HG03442 (cell line): ENCODE results near the gene UQCRH.
A peak's percentile ranks its signal among the peaks of the same experiment; 100 is the strongest.
"Not testable (repeated sequence)": the region's sequence is repeated elsewhere in the genome, so short reads cannot be mapped to it uniquely, and the experiment has no call there.

Experiments
- ATAC-seq: cut with Tn5 transposase; IDR thresholded peaks from one replicate; pipeline ENCODE4 v1.9.1; 2021; ENCODE audit warnings: mild to moderate bottlenecking, moderate library complexity; ENCODE audit not compliant: unreplicated experiment

UQCRH gene

DNA sequence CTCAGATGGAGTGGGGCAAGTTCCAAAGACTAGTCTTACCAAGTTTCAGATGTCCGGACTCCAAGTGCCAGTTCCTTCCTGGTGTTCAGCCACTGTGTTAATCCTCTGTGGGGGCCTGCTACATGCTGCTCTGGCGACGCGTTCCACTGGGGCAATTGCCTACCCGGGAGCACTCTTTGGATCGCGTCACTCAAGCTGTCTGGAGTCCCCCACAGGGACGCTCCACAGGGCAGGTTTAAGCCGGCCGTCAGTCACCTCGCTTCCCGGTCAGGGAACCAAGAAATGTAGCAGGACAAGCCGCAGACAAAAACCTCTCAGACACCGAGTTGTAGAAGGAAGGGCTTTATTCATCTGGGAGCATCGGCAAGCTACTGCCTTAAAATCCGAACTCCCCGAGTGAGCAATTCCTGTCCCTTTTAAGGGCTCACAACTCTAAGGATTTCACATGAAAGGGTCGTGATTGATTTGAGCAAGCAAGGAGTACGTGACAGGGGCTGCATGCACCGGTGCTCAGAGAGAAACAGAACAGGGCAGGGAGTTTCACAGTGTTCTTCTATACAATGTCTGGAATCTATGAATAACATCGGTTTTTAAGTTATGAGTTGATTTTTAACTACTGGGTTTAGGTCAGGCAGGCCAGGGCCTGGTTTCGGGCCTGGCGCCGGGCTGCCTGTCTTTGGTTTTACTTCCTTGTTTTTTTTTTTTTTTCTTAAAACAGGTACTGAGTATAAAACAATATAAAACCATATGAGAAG, 28.5 kb downstream of the UQCRH start:
- not testable (repeated sequence) for ATAC-seq

DNA sequence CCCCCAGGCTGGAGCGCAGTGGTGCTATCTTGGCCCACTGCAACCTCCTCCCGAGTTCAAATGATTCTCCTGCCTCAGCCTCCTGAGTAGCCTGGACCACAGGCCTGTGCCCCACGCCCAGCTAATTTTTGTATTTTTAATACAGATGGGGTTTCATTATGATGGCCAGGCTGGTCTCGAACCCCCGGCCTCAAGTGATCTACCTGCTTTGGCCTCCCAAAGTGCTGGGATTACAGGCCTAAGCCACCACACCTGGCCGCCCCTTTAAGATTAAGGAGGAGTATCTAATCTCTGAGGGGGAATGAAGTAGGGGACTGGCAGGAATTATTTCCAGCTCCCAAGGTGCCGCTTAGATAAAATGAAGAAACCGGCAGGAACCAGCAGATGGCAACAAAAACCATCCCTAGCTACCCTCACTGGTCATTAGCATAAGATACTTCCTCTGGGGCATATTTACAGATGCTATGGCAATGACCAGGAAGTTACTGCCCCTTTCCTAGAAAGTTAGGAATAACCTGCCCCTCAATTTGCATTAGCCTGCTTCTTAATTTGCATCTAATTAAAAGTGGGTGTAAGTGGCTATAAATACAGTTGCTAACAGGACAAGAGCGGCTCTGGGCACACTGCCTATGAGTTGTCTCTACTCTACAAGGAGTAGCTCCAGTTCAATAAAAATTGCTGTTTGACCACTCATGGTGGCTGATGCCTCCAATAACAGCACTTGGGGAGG, 30.0 kb downstream of the UQCRH start:
- ATAC-seq: peak; percentile 57

GRCh38 chr1:46334030-46334384, 30.5 kb downstream of the UQCRH start:
- ATAC-seq: no peak

- no peak for ATAC-seq
These were observed 31.6 kb downstream of the UQCRH start for GRCh38 chr1:46335081-46335480.

DNA sequence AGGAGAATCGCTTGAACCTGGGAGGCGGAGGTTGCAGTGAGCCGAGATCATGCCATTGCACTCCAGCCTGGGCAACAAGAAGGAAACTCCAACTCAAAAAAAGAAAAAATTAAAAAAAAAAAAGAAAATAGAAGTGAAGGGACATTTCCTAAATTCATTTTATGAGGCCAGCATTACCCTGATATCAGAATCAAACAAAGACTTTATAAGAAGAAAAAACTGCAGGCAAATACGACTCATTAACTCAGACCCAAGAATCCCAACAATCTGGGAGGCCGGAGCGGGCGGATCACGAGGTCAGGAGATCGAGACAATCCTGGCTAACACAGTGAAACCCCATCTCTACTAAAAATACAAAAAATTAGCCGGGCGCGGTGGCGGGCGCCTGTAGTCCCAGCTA, 33.9 kb downstream of the UQCRH start:
- ATAC-seq: not testable (repeated sequence)

- peak; percentile 74 for ATAC-seq
These were observed 37.1 kb downstream of the UQCRH start, which contains the start of gene NSUN4 for GRCh38 chr1:46340404-46341221. TSS of gene NSUN4 (plus strand) at chr1:46340807. CDS start at chr1:46340827, 20 bp downstream.

- ATAC-seq: no peak
These were observed 38.0 kb downstream of the UQCRH start for GRCh38 chr1:46341222-46342083.

DNA sequence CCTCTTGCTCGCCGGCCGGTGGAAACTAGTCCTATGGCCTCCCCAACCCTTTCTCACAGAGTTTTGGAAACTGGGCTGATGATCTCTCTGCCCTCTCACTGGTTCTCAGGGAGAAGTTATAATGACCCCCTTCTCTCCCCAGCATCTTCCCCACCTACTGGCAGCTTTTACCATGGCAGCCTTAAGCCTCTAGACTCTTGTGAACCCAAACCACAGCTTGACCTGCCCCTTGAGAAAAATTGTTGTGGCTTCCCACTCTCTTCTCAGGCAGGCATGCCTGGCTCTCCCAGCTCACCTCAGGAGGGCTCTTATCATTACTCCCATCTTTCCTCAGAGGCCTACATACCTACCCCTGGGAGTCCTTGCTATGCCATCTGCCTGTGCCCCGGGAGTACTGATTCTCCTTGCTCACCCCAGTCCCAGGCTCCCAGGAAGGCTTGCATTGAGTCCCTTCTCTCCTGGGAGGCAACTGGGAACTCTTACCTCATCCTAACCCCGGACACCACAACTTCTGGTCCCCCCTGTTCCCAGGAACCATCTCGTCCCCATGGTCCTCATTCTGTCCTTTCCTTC, 38.7 kb downstream of the UQCRH start:
- no peak for ATAC-seq

DNA sequence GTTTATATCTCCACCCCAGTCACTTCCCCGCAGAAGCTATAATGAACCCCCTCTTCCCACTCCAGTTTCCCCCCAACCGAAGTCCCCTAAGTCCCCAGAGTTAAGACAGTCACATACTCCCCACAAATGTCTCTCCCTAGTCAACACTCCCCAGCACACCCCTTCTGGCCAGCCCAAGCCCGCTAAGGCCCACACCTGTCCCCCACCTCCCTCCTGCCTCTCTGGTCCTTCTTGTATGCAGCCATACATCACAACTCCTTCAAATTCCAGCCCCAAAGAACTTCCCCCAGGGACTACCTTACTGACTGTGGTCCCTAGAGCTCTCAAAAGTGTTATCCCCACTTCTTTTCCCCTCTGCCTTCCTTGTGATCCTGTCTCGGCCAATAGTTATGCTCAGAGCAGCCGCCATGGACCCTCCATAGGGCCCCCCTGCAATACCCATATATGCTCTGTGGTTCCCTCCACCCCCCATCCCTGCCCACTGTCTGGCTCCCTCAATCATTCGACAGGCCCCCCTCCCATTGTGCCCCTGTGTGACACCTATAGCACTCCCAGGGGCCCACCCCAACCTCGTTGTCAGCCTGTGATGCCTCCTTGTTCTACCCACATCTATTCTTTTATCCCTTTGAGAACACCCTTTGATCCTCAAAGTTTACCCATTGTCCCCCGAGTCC, 39.3 kb downstream of the UQCRH start:
- ATAC-seq: no peak

DNA sequence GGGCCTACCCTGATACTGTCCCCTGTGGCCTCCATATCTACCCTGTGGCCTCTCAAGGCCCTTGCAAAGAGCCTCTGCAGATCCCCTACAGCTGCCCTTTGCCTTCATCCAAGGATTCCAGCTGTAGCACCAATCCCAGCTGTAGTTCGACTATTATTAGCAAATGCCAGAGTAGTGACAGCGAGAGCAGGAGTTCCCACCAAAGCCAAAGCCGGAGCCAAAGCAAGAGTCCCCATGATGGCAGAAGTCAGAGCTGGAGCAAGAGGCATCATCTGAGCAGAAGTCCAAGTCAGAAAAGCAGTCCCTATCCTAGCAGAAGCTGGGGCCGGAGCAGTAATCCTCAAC, 39.8 kb downstream of the UQCRH start:
- no peak for ATAC-seq

GRCh38 chr1:46343705-46344104, 40.2 kb downstream of the UQCRH start:
- ATAC-seq: no peak

- no peak for ATAC-seq
These were observed 41.0 kb downstream of the UQCRH start for GRCh38 chr1:46344481-46344880.

DNA sequence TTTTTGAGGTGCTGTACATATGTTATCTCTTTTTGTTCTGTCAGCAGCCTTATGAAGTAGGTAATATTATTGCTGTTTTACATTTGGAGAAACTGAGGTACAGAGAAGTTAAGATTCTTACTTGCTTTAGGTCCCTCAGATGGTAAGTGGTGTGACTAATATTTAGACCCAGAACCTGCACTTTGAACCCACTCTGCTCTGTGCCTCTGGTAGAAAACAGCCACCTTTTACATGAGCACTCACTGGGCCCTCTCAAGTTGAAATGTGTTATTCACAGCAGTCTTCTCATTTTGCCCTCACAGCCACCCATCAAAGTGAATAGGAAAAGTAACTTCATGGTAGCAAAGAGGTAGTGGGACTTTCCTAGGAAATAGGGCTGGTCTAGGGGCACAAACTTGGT, 41.8 kb downstream of the UQCRH start:
- ATAC-seq: no peak

- no peak for ATAC-seq
These were observed 48.9 kb downstream of the UQCRH start for GRCh38 chr1:46352363-46352762.

DNA sequence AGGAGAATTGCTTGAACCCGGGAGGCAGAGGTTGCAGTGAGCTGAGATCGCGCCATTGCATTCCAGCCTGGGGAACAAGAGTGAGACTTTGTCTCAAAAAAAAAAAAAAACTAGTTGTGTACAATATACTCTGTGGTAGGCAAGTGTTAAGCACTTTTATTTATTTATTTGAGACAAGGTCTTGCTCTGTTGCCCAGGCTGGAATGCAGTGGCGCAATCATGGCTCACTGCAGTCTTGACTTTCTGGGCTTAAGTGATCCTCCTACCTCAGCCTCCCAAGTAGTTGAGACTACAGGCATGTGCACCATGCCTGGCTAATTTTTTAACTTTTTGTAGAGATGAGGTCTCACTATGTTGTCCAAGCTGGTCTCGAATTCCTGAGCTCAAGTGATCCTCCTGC, 52.4 kb downstream of the UQCRH start:
- not testable (repeated sequence) for ATAC-seq

GRCh38 chr1:46362158-46362557, 58.7 kb downstream of the UQCRH start:
- ATAC-seq: no peak

DNA sequence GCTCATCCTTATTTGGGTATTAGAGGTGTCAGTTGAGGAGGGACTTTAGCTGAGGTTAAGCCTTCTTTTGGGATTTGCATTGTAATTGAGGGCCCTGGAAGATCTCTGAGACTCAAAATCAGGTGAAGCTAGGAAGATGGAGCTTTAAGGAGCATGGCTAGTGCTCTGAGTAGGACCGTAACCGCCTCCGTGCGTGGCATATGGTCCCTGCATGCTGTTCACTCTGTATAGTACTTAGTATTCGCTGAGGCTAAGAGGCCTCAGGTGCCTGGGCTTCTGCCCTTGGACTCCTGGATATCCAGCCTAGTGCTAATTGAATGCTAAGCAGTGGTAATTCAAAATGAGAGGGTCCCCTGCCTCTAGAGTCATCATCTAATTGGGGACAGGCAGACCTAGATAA, 59.6 kb downstream of the UQCRH start:
- no peak for ATAC-seq

- ATAC-seq: no peak
These were observed 61.1 kb downstream of the UQCRH start for GRCh38 chr1:46364612-46365011.

DNA sequence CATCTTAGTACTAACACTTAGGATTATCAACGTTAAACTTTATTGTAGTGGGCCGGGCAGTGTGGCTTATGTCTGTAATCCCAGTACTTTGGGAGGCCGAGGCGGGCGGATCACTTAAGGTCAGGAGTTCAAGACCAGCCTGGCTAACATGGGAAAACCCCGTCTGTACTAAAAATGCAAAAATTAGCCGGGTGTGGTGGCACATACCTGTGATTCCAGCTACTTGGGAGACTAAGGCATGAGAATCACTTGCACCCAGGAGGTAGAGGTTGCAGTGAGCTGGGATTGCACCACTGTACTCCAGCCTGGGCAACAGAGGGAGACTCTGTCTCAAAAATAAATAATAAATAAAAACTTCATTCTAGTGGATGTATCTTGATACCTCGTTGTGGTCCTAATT, 62.3 kb downstream of the UQCRH start:
- not testable (repeated sequence) for ATAC-seq
